A549 (cell line): ENCODE data around the gene DYNC1H1. TPM values are rescaled to one million over a fixed set of nuclear protein-coding genes. Genes with fewer than 3 reads are reported as not detected.

Experiments used
- ATAC-seq, 2 experiments: fragments of 200-7000 bp in 1 of 2; fragments of >200 bp in 1 of 2; cut with Nextera tagmentation in 1 of 2; cut with Tn5 transposase in 1 of 2; 3 replicates each; pipeline versions ENCODE4 v1.8.0 to v1.9.1; 2018 to 2020; ENCODE audit warnings: mild to moderate bottlenecking in 1 of 2, moderate library complexity in 1 of 2
- CTCF ChIA-PET: fragments of 300-600 bp; sonication (Branson Sonifier 250); formaldehyde crosslinking; extraction: SDS; loops from one replicate; lab custom pipeline; 2021; ENCODE audit warnings: antibody characterized with exemption, inconsistent platforms; lab: Yijun Ruan, JAX
- POLR2A ChIA-PET: fragments of 350-600 bp; formaldehyde crosslinking; extraction: SDS; loops from one replicate; lab custom pipeline; 2021; ENCODE audit warnings: antibody characterized with exemption, inconsistent platforms; lab: Yijun Ruan, JAX
- DNase-seq, 2 experiments: peaks; one replicate each; pipeline versions ENCODE4 v3.0.0 to v3.0.0-alpha.2; 2011 to 2016; ENCODE audit warnings: low read depth in 1 of 2, low spot score in 1 of 2
- FAIRE-seq: peaks from 2 replicates; lab custom pipeline; 2011; peaks lifted over from hg19 to GRCh38; lab: Jason Lieb, UNC
- H3K27ac ChIP-seq, 2 experiments: fragments of >200 bp; sonication (Bioruptor Twin); formaldehyde crosslinking; 3 replicates each; pipeline ENCODE4 v1.5.1; 2016 to 2017
- H3K4me1 ChIP-seq: fragments of >200 bp; sonication (Bioruptor Twin); formaldehyde crosslinking; 3 replicates; pipeline ENCODE4 v1.6.1; 2016
- H3K4me2 ChIP-seq: fragments of >200 bp; sonication (Bioruptor Twin); formaldehyde crosslinking; 3 replicates; pipeline ENCODE4 v1.6.1; 2016
- H3K4me3 ChIP-seq: fragments of >200 bp; sonication (Bioruptor Twin); formaldehyde crosslinking; 3 replicates; pipeline ENCODE4 v1.5.1; 2016
- H3K9me3 ChIP-seq: fragments of >200 bp; sonication (Bioruptor Twin); formaldehyde crosslinking; 3 replicates; pipeline ENCODE4 v1.6.1; 2016
- ATOH8 ChIP-seq: fragments of 250-450 bp; sonication (Bioruptor Pico); IDR thresholded peaks from 2 replicates; pipeline ENCODE4 v1.5.0; 2020; ENCODE audit warnings: low read depth, mild to moderate bottlenecking, moderate library complexity
- BHLHE40 ChIP-seq: IDR thresholded peaks from 2 replicates; pipeline ENCODE4 v1.6.1; 2012; ENCODE audit warnings: low read depth, low read length, inconsistent platforms
- CBX8 ChIP-seq: fragments of 200-600 bp; sonication (generic); IDR thresholded peaks from 2 replicates; pipeline ENCODE4 v1.6.1; 2016
- CEBPB ChIP-seq, 2 experiments: fragments of >200 bp in 1 of 2; sonication (Bioruptor Twin) in 1 of 2; formaldehyde crosslinking in 1 of 2; IDR thresholded peaks; 2 replicates each; pipeline ENCODE4 v1.6.1; 2012 to 2016
- CHD4 ChIP-seq: fragments of 200-600 bp; sonication (generic); IDR thresholded peaks from 2 replicates; pipeline ENCODE4 v1.6.1; 2016; ENCODE audit warnings: antibody characterized with exemption, mild to moderate bottlenecking, borderline replicate concordance
- EP300 ChIP-seq, 2 experiments: fragments of >200 bp; sonication (Bioruptor Twin); formaldehyde crosslinking; IDR thresholded peaks; 2 replicates in 1 of 2; 3 replicates in 1 of 2; pipeline ENCODE4 v1.6.1; 2016 to 2017
- ESRRA ChIP-seq: fragments of 150-350 bp; IDR thresholded peaks from 2 replicates; pipeline ENCODE4 v1.6.1; 2014; ENCODE audit warnings: mild to moderate bottlenecking, low read length, borderline replicate concordance
- FOXS1 ChIP-seq: fragments of 250-450 bp; sonication (Bioruptor Pico); IDR thresholded peaks from 2 replicates; pipeline ENCODE4 v1.5.0; 2020; ENCODE audit warnings: mild to moderate bottlenecking, moderate library complexity
- HEYL ChIP-seq: fragments of 250-450 bp; sonication (Bioruptor Pico); IDR thresholded peaks from 2 replicates; pipeline ENCODE4 v1.8.0; 2021; ENCODE audit warnings: mild to moderate bottlenecking, moderate library complexity
- HMGXB4 ChIP-seq: fragments of 250-450 bp; sonication (Bioruptor Pico); IDR thresholded peaks from 2 replicates; pipeline ENCODE4 v1.5.0; 2021; ENCODE audit warnings: mild to moderate bottlenecking, moderate library complexity, borderline replicate concordance
- HOXA7 ChIP-seq: fragments of 250-450 bp; sonication (Bioruptor Pico); IDR thresholded peaks from 2 replicates; pipeline ENCODE4 v1.5.0; 2020; ENCODE audit warnings: mild to moderate bottlenecking, moderate library complexity
- JUN ChIP-seq, 2 experiments: fragments of >200 bp; sonication (Bioruptor Twin); formaldehyde crosslinking; IDR thresholded peaks; 2 replicates in 1 of 2; 3 replicates in 1 of 2; pipeline ENCODE4 v1.6.1; 2016 to 2017
- KDM5A ChIP-seq: fragments of 200-600 bp; sonication (generic); IDR thresholded peaks from 2 replicates; pipeline ENCODE4 v1.6.1; 2016; ENCODE audit warnings: antibody characterized with exemption, mild to moderate bottlenecking
- MAFK ChIP-seq: fragments of 450-650 bp; IDR thresholded peaks from 2 replicates; pipeline ENCODE4 v1.6.1; 2014; ENCODE audit not compliant: partially characterized antibody
- MAX ChIP-seq: IDR thresholded peaks from 2 replicates; pipeline ENCODE4 v1.6.1; 2012
- MYC ChIP-seq: IDR thresholded peaks from 2 replicates; pipeline ENCODE4 v1.6.1; 2012; ENCODE audit warnings: mild to moderate bottlenecking, inconsistent platforms, low read length, improper control_type of control experiment, borderline replicate concordance
- PBX3 ChIP-seq: IDR thresholded peaks from 2 replicates; pipeline ENCODE4 v1.6.1; 2012
- PHF8 ChIP-seq: fragments of 200-600 bp; sonication (generic); IDR thresholded peaks from 2 replicates; pipeline ENCODE4 v1.6.1; 2016; ENCODE audit warnings: low read depth, mild to moderate bottlenecking, antibody characterized with exemption, moderate library complexity, borderline replicate concordance
- POLR2A ChIP-seq: IDR thresholded peaks from 2 replicates; pipeline ENCODE4 v1.6.1; 2012; ENCODE audit warnings: mild to moderate bottlenecking, low read length
- RARB ChIP-seq: fragments of 250-450 bp; sonication (Bioruptor Pico); IDR thresholded peaks from 2 replicates; pipeline ENCODE4 v1.8.0; 2021; ENCODE audit warnings: mild to moderate bottlenecking, moderate library complexity
- RCOR1 ChIP-seq: fragments of 150-350 bp; IDR thresholded peaks from 2 replicates; pipeline ENCODE4 v1.6.1; 2014; ENCODE audit warnings: antibody characterized with exemption, low read length, low read depth
- RFX5 ChIP-seq: fragments of 450-650 bp; IDR thresholded peaks from 2 replicates; pipeline ENCODE4 v1.7.1; 2014; ENCODE audit warnings: antibody characterized with exemption, mild to moderate bottlenecking, moderate library complexity
- ZC3H11A ChIP-seq: fragments of 450-650 bp; IDR thresholded peaks from 2 replicates; pipeline ENCODE4 v1.6.1; 2014; ENCODE audit warnings: antibody characterized with exemption, mild to moderate bottlenecking
- ZFP36 ChIP-seq: fragments of 450-650 bp; IDR thresholded peaks from 2 replicates; pipeline ENCODE4 v1.6.1; 2014; ENCODE audit warnings: borderline replicate concordance; ENCODE audit not compliant: partially characterized antibody
- WGBS: methylation state at CpG from one replicate; pipeline ENCODE4 v1.1.6; 2017; ENCODE audit errors: missing lambda C conversion rate; 5-methylcytosine and 5-hydroxymethylcytosine counted together
- polyA minus RNA-seq: library from RNA; depleted of rRNA, polyadenylated mRNA; stranded (reverse); fragments of >200 nt; gene quantifications from 2 replicates; pipeline ENCODE4 v1.2.3, GENCODE V29; 2011; rRNA and poly(A)+ RNA removed
- polyA plus RNA-seq, 4 experiments: library from polyadenylated mRNA; depleted of rRNA in 3 of 4; stranded (reverse); fragments of >200 nt; fragmentation: RNase III in 1 of 4; extraction: RNeasy Plus Mini Kit Qiagen cat#74134 plus additional on column Dnase treatment in 1 of 4; gene quantifications; 2 replicates in 3 of 4; 3 replicates in 1 of 4; pipeline ENCODE4 v1.2.3, GENCODE V29; 2011 to 2017
- TF ChIP-seq, protein P1 (sequence below): IDR thresholded peaks from 2 replicates; pipeline ENCODE4 v1.6.1; 2012; ENCODE audit warnings: low read depth, borderline replicate concordance
- TF ChIP-seq, protein P2 (sequence below): fragments of 450-650 bp; IDR thresholded peaks from 2 replicates; pipeline ENCODE4 v1.6.1; 2014; ENCODE audit warnings: antibody characterized with exemption
- TF ChIP-seq, protein P3 (sequence below): fragments of >200 bp; sonication (Bioruptor Twin); formaldehyde crosslinking; IDR thresholded peaks from 3 replicates; pipeline ENCODE4 v1.6.1; 2016

Gene DYNC1H1
- polyA plus RNA-seq (2011; rRNA removed) (187 and 379 TPM in 2 replicates), polyA plus RNA-seq (2017; fragmentation: RNase III; extraction: RNeasy Plus Mini Kit Qiagen cat#74134 plus additional on column Dnase treatment) (154 to 197 TPM (median 177 TPM) in 3 replicates), polyA minus RNA-seq (837 and 1,039 TPM in 2 replicates)
- polyA plus RNA-seq (2012; cell fraction: cytosol; rRNA removed) = 156 and 163 TPM in 2 replicates
- polyA plus RNA-seq (2012; cell fraction: nucleus; rRNA removed) = 1,193 and 1,318 TPM in 2 replicates

DNA sequence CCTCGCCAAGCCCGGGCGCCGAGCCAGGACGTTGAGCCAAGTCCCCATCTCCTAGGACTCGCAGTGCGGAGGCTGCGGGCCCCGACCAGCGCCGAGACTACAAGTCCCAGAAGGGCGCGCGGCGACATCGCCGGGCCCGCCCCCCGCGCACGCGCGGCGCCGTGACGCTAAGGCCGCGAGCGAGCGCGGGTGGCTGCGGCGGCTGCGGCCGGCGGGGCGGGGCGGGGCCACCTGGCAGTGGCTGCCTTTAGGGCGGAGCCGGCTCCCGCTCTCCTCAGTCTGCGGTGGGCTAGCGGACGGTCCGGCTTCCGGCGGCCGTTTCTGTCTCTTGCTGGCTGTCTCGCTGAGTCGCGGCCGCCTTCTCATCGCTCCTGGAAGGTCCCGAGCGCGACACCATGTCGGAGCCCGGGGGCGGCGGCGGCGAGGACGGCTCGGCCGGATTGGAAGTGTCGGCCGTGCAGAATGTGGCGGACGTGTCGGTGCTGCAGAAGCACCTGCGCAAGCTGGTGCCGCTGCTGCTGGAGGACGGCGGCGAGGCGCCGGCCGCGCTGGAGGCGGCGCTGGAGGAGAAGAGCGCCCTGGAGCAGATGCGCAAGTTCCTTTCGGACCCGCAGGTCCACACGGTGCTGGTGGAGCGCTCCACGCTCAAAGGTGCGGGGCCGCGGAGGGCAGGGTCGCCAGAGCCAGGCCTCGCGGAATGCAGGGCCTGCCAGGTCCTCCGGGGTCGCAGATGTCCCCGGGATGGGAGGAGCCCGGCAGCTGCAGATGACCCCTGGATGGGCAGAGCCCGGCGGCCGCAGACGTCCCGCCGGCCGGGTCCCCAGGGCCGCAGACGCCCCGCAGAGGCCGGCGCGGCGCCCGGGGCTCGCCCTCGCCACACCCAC, at the start of gene DYNC1H1:
DYNC1H1 (plus strand) TSS at position 277 of the 884 bp plus-strand sequence; CDS start at position 396, 119 bp downstream.
- POLR2A ChIA-PET = interaction anchor here (1.0 kb wide), 2 partner anchors 10 to 16 kb away, joined by 3 read pairs; no protein-coding TSS in a partner anchor

More for the DNA sequence above, at the start of gene DYNC1H1:
- ATAC-seq = peak; percentile 71
- Histone ChIP-seq H3K4me2 (peak within 1 kb of the TSS; percentile 96), H3K9me3 (no peaks in the 10 kb centered on the region), H3K4me1 (peaks cover 50% of the 10 kb centered on the region), H3K27ac (peak within 1 kb of the TSS; percentile 94 to 99), H3K4me3 (peak within 1 kb of the TSS; percentile 91)
- 5% methylated on average over 4 of the region's 115 CpGs for WGBS
- FAIRE-seq = no peak
- TF ChIP-seq ATOH8 (CRISPR knock-in tag) (no peak), RFX5 (no peak), CEBPB (IDR thresholded peaks at IDR 0.05) (no peak), FOXS1 (CRISPR knock-in tag) (no peak), KDM5A (no peak), BHLHE40 (no peak), PHF8 (peak; percentile 80), EP300 (IDR thresholded peaks at IDR 0.05) (no peak), PBX3 (no peak), POLR2A (peak; percentile 97), ESRRA (no peak), RARB (CRISPR knock-in tag) (no peak), HOXA7 (CRISPR knock-in tag) (no peak), MYC (no peak), JUN (IDR thresholded peaks at IDR 0.05) (peak; percentile 71 to 92; a peak in 4 of 5 replicates), HEYL (CRISPR knock-in tag) (no peak), HMGXB4 (no peak), MAFK (no peak), RCOR1 (no peak), CHD4 (no peak), ZC3H11A (no peak), CBX8 (no peak), ZFP36 (no peak), MAX (peak; percentile 49; the same call in 1 of the 2 replicates)
- TF ChIP-seq, protein P1, sequence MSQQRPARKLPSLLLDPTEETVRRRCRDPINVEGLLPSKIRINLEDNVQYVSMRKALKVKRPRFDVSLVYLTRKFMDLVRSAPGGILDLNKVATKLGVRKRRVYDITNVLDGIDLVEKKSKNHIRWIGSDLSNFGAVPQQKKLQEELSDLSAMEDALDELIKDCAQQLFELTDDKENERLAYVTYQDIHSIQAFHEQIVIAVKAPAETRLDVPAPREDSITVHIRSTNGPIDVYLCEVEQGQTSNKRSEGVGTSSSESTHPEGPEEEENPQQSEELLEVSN = 0 out of 2 replicates have a peak, but pooled peaks have one; percentile 30
- TF ChIP-seq, protein P2, sequence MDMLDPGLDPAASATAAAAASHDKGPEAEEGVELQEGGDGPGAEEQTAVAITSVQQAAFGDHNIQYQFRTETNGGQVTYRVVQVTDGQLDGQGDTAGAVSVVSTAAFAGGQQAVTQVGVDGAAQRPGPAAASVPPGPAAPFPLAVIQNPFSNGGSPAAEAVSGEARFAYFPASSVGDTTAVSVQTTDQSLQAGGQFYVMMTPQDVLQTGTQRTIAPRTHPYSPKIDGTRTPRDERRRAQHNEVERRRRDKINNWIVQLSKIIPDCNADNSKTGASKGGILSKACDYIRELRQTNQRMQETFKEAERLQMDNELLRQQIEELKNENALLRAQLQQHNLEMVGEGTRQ = no peak
- TF ChIP-seq, protein P3, sequence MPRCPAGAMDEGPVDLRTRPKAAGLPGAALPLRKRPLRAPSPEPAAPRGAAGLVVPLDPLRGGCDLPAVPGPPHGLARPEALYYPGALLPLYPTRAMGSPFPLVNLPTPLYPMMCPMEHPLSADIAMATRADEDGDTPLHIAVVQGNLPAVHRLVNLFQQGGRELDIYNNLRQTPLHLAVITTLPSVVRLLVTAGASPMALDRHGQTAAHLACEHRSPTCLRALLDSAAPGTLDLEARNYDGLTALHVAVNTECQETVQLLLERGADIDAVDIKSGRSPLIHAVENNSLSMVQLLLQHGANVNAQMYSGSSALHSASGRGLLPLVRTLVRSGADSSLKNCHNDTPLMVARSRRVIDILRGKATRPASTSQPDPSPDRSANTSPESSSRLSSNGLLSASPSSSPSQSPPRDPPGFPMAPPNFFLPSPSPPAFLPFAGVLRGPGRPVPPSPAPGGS = peak; percentile 97
- CTCF ChIA-PET = interaction anchor here (0.6 to 1.6 kb wide), 9 partner anchors 8 to 352 kb away, joined by 3 to 9 read pairs (median 3); no protein-coding TSS in a partner anchor
- DNase-seq = peak; percentile 78 to 91
